A549 (cell line): ENCODE results near the gene KIFC3. TPM values are rescaled to one million over a fixed set of nuclear protein-coding genes. Genes with fewer than 3 reads are reported as not detected.

Experiments used
- ATAC-seq, 2 experiments: fragments of 200-7000 bp in 1 of 2; fragments of >200 bp in 1 of 2; cut with Nextera tagmentation in 1 of 2; cut with Tn5 transposase in 1 of 2; 3 replicates each; pipeline versions ENCODE4 v1.8.0 to v1.9.1; 2018 to 2020; ENCODE audit warnings: mild to moderate bottlenecking in 1 of 2, moderate library complexity in 1 of 2
- CTCF ChIA-PET: fragments of 300-600 bp; sonication (Branson Sonifier 250); formaldehyde crosslinking; extraction: SDS; loops from one replicate; lab custom pipeline; 2021; ENCODE audit warnings: antibody characterized with exemption, inconsistent platforms; lab: Yijun Ruan, JAX
- POLR2A ChIA-PET: fragments of 350-600 bp; formaldehyde crosslinking; extraction: SDS; loops from one replicate; lab custom pipeline; 2021; ENCODE audit warnings: antibody characterized with exemption, inconsistent platforms; lab: Yijun Ruan, JAX
- DNase-seq, 2 experiments: peaks; one replicate each; pipeline versions ENCODE4 v3.0.0 to v3.0.0-alpha.2; 2011 to 2016; ENCODE audit warnings: low read depth in 1 of 2, low spot score in 1 of 2
- FAIRE-seq: peaks from 2 replicates; lab custom pipeline; 2011; peaks lifted over from hg19 to GRCh38; lab: Jason Lieb, UNC
- H3K27ac ChIP-seq, 2 experiments: fragments of >200 bp; sonication (Bioruptor Twin); formaldehyde crosslinking; 3 replicates each; pipeline ENCODE4 v1.5.1; 2016 to 2017
- H3K4me1 ChIP-seq: fragments of >200 bp; sonication (Bioruptor Twin); formaldehyde crosslinking; 3 replicates; pipeline ENCODE4 v1.6.1; 2016
- H3K4me2 ChIP-seq: fragments of >200 bp; sonication (Bioruptor Twin); formaldehyde crosslinking; 3 replicates; pipeline ENCODE4 v1.6.1; 2016
- H3K4me3 ChIP-seq: fragments of >200 bp; sonication (Bioruptor Twin); formaldehyde crosslinking; 3 replicates; pipeline ENCODE4 v1.5.1; 2016
- H3K9me3 ChIP-seq: fragments of >200 bp; sonication (Bioruptor Twin); formaldehyde crosslinking; 3 replicates; pipeline ENCODE4 v1.6.1; 2016
- ATOH8 ChIP-seq: fragments of 250-450 bp; sonication (Bioruptor Pico); IDR thresholded peaks from 2 replicates; pipeline ENCODE4 v1.5.0; 2020; ENCODE audit warnings: low read depth, mild to moderate bottlenecking, moderate library complexity
- BCL3 ChIP-seq: fragments of >200 bp; sonication (Bioruptor Twin); formaldehyde crosslinking; IDR thresholded peaks from 3 replicates; pipeline ENCODE4 v1.6.1; 2016
- BHLHE40 ChIP-seq: IDR thresholded peaks from 2 replicates; pipeline ENCODE4 v1.6.1; 2012; ENCODE audit warnings: low read depth, low read length, inconsistent platforms
- CHD2 ChIP-seq: fragments of 150-350 bp; IDR thresholded peaks from 2 replicates; pipeline ENCODE4 v1.6.1; 2014; ENCODE audit warnings: low read length; ENCODE audit not compliant: partially characterized antibody
- CHD4 ChIP-seq: fragments of 200-600 bp; sonication (generic); IDR thresholded peaks from 2 replicates; pipeline ENCODE4 v1.6.1; 2016; ENCODE audit warnings: antibody characterized with exemption, mild to moderate bottlenecking, borderline replicate concordance
- EHF ChIP-seq: fragments of 250-450 bp; sonication (Bioruptor Pico); IDR thresholded peaks from 2 replicates; pipeline ENCODE4 v1.5.0; 2020; ENCODE audit warnings: mild to moderate bottlenecking
- EP300 ChIP-seq, 2 experiments: fragments of >200 bp; sonication (Bioruptor Twin); formaldehyde crosslinking; IDR thresholded peaks; 2 replicates in 1 of 2; 3 replicates in 1 of 2; pipeline ENCODE4 v1.6.1; 2016 to 2017
- FOSB ChIP-seq: fragments of 250-450 bp; sonication (Bioruptor Pico); IDR thresholded peaks from 2 replicates; pipeline ENCODE4 v1.5.0; 2020; ENCODE audit warnings: mild to moderate bottlenecking, moderate library complexity
- FOXS1 ChIP-seq: fragments of 250-450 bp; sonication (Bioruptor Pico); IDR thresholded peaks from 2 replicates; pipeline ENCODE4 v1.5.0; 2020; ENCODE audit warnings: mild to moderate bottlenecking, moderate library complexity
- GATA3 ChIP-seq: IDR thresholded peaks from 2 replicates; pipeline ENCODE4 v1.6.1; 2012; ENCODE audit warnings: borderline replicate concordance
- HEYL ChIP-seq: fragments of 250-450 bp; sonication (Bioruptor Pico); IDR thresholded peaks from 2 replicates; pipeline ENCODE4 v1.8.0; 2021; ENCODE audit warnings: mild to moderate bottlenecking, moderate library complexity
- HOXA7 ChIP-seq: fragments of 250-450 bp; sonication (Bioruptor Pico); IDR thresholded peaks from 2 replicates; pipeline ENCODE4 v1.5.0; 2020; ENCODE audit warnings: mild to moderate bottlenecking, moderate library complexity
- HOXB13 ChIP-seq: fragments of 250-450 bp; sonication (Bioruptor Pico); IDR thresholded peaks from 2 replicates; pipeline ENCODE4 v1.5.0; 2020; ENCODE audit warnings: low read depth, mild to moderate bottlenecking, moderate library complexity
- HOXB5 ChIP-seq: fragments of 250-450 bp; sonication (Bioruptor Pico); IDR thresholded peaks from 2 replicates; pipeline ENCODE4 v1.5.0; 2020; ENCODE audit warnings: mild to moderate bottlenecking, moderate library complexity
- JUN ChIP-seq, 2 experiments: fragments of >200 bp; sonication (Bioruptor Twin); formaldehyde crosslinking; IDR thresholded peaks; 2 replicates in 1 of 2; 3 replicates in 1 of 2; pipeline ENCODE4 v1.6.1; 2016 to 2017
- JUNB ChIP-seq: fragments of >200 bp; sonication (Bioruptor Twin); formaldehyde crosslinking; IDR thresholded peaks from 2 replicates; pipeline ENCODE4 v1.6.1; 2016
- KDM1A ChIP-seq: fragments of 200-600 bp; sonication (generic); IDR thresholded peaks from 2 replicates; pipeline ENCODE4 v1.6.1; 2016; ENCODE audit warnings: low read depth, mild to moderate bottlenecking
- KDM5A ChIP-seq: fragments of 200-600 bp; sonication (generic); IDR thresholded peaks from 2 replicates; pipeline ENCODE4 v1.6.1; 2016; ENCODE audit warnings: antibody characterized with exemption, mild to moderate bottlenecking
- MAFK ChIP-seq: fragments of 450-650 bp; IDR thresholded peaks from 2 replicates; pipeline ENCODE4 v1.6.1; 2014; ENCODE audit not compliant: partially characterized antibody
- MAX ChIP-seq: IDR thresholded peaks from 2 replicates; pipeline ENCODE4 v1.6.1; 2012
- MYC ChIP-seq: IDR thresholded peaks from 2 replicates; pipeline ENCODE4 v1.6.1; 2012; ENCODE audit warnings: mild to moderate bottlenecking, inconsistent platforms, low read length, improper control_type of control experiment, borderline replicate concordance
- NPAS2 ChIP-seq: fragments of 250-450 bp; sonication (Bioruptor Pico); IDR thresholded peaks from 2 replicates; pipeline ENCODE4 v1.8.0; 2022; ENCODE audit warnings: mild to moderate bottlenecking, moderate library complexity, borderline replicate concordance
- PBX3 ChIP-seq: IDR thresholded peaks from 2 replicates; pipeline ENCODE4 v1.6.1; 2012
- POLR2AphosphoS2 ChIP-seq: conservative IDR thresholded peaks from 2 replicates; pipeline ENCODE4 v1.6.1; 2012; ENCODE audit warnings: low read length, improper control_type of control experiment, inconsistent platforms
- RAD21 ChIP-seq, 2 experiments: fragments of >200 bp in 1 of 2; sonication (Bioruptor Twin) in 1 of 2; formaldehyde crosslinking in 1 of 2; IDR thresholded peaks in 1 of 2; conservative IDR thresholded peaks in 1 of 2; 2 replicates in 1 of 2; 3 replicates in 1 of 2; pipeline ENCODE4 v1.6.1; 2012 to 2018; ENCODE audit warnings: inconsistent platforms in 1 of 2
- RARB ChIP-seq: fragments of 250-450 bp; sonication (Bioruptor Pico); IDR thresholded peaks from 2 replicates; pipeline ENCODE4 v1.8.0; 2021; ENCODE audit warnings: mild to moderate bottlenecking, moderate library complexity
- SMC3 ChIP-seq: fragments of >200 bp; sonication (Bioruptor Twin); formaldehyde crosslinking; IDR thresholded peaks from 3 replicates; pipeline ENCODE4 v1.6.1; 2018; ENCODE audit warnings: inconsistent platforms
- SREBF2 ChIP-seq: fragments of 450-650 bp; IDR thresholded peaks from 2 replicates; pipeline ENCODE4 v1.6.1; 2014; ENCODE audit warnings: mild to moderate bottlenecking, moderate library complexity
- TFCP2L1 ChIP-seq: fragments of 250-450 bp; sonication (Bioruptor Pico); IDR thresholded peaks from 2 replicates; pipeline ENCODE4 v1.5.0; 2021; ENCODE audit warnings: mild to moderate bottlenecking
- TP53 ChIP-seq: fragments of 250-450 bp; sonication (Bioruptor Pico); IDR thresholded peaks from 2 replicates; pipeline ENCODE4 v1.5.0; 2021; ENCODE audit warnings: mild to moderate bottlenecking, moderate library complexity
- ZNF302 ChIP-seq: fragments of 250-450 bp; sonication (Bioruptor Pico); IDR thresholded peaks from 2 replicates; pipeline ENCODE4 v1.9.0; 2021; ENCODE audit warnings: inconsistent platforms, mild to moderate bottlenecking, moderate library complexity
- ZSCAN20 ChIP-seq: fragments of 250-450 bp; sonication (Bioruptor Pico); IDR thresholded peaks from 2 replicates; pipeline ENCODE4 v1.8.0; 2022; ENCODE audit warnings: mild to moderate bottlenecking, moderate library complexity
- WGBS: methylation state at CpG from one replicate; pipeline ENCODE4 v1.1.6; 2017; ENCODE audit errors: missing lambda C conversion rate; 5-methylcytosine and 5-hydroxymethylcytosine counted together
- polyA plus RNA-seq, 4 experiments: library from polyadenylated mRNA; depleted of rRNA in 3 of 4; stranded (reverse); fragments of >200 nt; fragmentation: RNase III in 1 of 4; extraction: RNeasy Plus Mini Kit Qiagen cat#74134 plus additional on column Dnase treatment in 1 of 4; gene quantifications; 2 replicates in 3 of 4; 3 replicates in 1 of 4; pipeline ENCODE4 v1.2.3, GENCODE V29; 2011 to 2017

The KIFC3 gene
- polyA plus RNA-seq, 2 of the 4 experiments (the other 2 are of a cell fraction) = 128 to 178 TPM

DNA sequence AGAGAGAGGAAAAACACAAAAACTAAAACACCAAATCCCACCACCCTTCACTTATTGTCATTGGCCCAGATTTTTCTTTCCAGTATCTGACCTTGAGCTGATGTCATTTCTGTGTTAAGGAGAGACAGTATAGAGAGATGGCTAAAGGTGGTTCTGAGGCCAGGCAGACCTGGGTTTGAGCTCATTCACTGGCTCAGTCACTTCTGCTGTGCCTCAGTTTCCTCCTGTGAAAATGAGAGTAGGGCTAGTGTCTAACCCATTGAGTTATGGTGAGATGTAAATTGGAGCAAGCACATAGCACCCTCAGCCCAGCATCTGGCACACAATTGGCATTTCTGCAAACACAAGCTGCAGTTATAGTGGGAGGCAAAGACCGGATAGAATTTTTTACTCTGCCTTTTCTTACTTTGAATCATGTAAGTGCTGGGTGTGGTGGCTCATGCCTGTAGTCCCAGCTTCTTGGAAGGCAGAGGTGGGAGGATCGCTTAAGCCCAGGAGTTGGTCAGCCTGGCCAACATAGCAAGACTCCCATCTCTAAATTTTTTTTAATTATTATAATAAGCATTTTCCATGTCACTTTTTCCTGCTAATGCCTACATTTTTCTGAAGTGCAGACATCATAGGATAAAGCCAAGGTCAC is 6.4 kb upstream of the KIFC3 start:
- Histone ChIP-seq H3K4me3 (no peak overlapping the region), H3K27ac (peak overlapping the region; percentile 91 to 97), H3K4me2 (peak overlapping the region; percentile 71), H3K4me1 (peaks cover 93% of the 10 kb centered on the region), H3K9me3 (no peaks in the 10 kb centered on the region)
- FAIRE-seq (no peak), ATAC-seq (no peak), DNase-seq (no peak)
- ChIA-PET POLR2A (interaction anchor here (0.6 to 4.9 kb wide), 8 partner anchors 8 to 84 kb away, joined by 3 to 43 read pairs (median 8); no protein-coding TSS in a partner anchor), CTCF (interaction anchor here (0.6 to 5.1 kb wide), 11 partner anchors 14 to 233 kb away, joined by 3 to 24 read pairs (median 3); no protein-coding TSS in a partner anchor)
- 55% methylated on average over 2 of the region's 2 CpGs for WGBS
- TF ChIP-seq POLR2AphosphoS2 (no peak), HOXB5 (peak; percentile 90), GATA3 (no peak), FOSB (CRISPR knock-in tag) (peak; percentile 84), ZSCAN20 (CRISPR knock-in tag) (peak; percentile 85), EHF (peak; percentile 88; the same call in 1 of the 2 replicates), TFCP2L1 (CRISPR knock-in tag) (0 out of 2 replicates have a peak, but pooled peaks have one; percentile 10), PBX3 (no peak), KDM1A (no peak), HOXB13 (peak; percentile 98), TP53 (CRISPR knock-in tag) (peak; percentile 37; the same call in 1 of the 2 replicates), ATOH8 (peak; percentile 80), KDM5A (no peak), HEYL (peak; percentile 91), SMC3 (no peak), HOXA7 (CRISPR knock-in tag) (peak; percentile 81), CHD4 (0 out of 2 replicates have a peak, but pooled peaks have one; percentile 66), ZNF302 (CRISPR knock-in tag) (peak; percentile 91; the same call in 1 of the 2 replicates), RARB (CRISPR knock-in tag) (0 out of 2 replicates have a peak, but pooled peaks have one; percentile 17), FOXS1 (0 out of 2 replicates have a peak, but pooled peaks have one; percentile 64), MAFK (no peak)

GRCh38 chr16:57807968-57808528 is 5.8 kb upstream of the KIFC3 start:
- H3K9me3 ChIP-seq = no peaks in the 10 kb centered on the region
- H3K4me1 ChIP-seq = peaks cover 95% of the 10 kb centered on the region
- POLR2A ChIA-PET = interaction anchor here (0.7 to 4.9 kb wide), 9 partner anchors 9 to 191 kb away, joined by 3 to 43 read pairs (median 7); no protein-coding TSS in a partner anchor
- FAIRE-seq = peak; percentile 92
- DNase-seq = peak; percentile 91 to 98
- WGBS = 1% methylated on average over 16 of the region's 16 CpGs
- H3K27ac ChIP-seq = peak overlapping the region; percentile 91 to 100
- no peak overlapping the region for H3K4me3 ChIP-seq
- ATAC-seq = peak; percentile 65 to 68
- H3K4me2 ChIP-seq = peak overlapping the region; percentile 100
- CTCF ChIA-PET = interaction anchor here (0.6 to 5.1 kb wide), 12 partner anchors 9 to 232 kb away, joined by 3 to 24 read pairs (median 3); no protein-coding TSS in a partner anchor
- TF ChIP-seq TP53 (CRISPR knock-in tag) = no peak
- TF ChIP-seq JUNB = peak; percentile 96
- TF ChIP-seq CHD4 = no peak
- TF ChIP-seq GATA3 = peak; percentile 99
- TF ChIP-seq KDM5A = no peak
- TF ChIP-seq BHLHE40 = peak; percentile 76
- TF ChIP-seq MAX = peak; percentile 85
- no peak for TF ChIP-seq NPAS2 (CRISPR knock-in tag)
- TF ChIP-seq MYC = 0 out of 2 replicates have a peak, but pooled peaks have one; percentile 58
- TF ChIP-seq CHD2 = no peak
- no peak; the same call in 1 of the 2 replicates for TF ChIP-seq FOXS1
- 0 out of 2 replicates have a peak, but pooled peaks have one; percentile 0 for TF ChIP-seq HOXB5
- TF ChIP-seq JUN (IDR thresholded peaks at IDR 0.05) = peak; percentile 98
- peak; percentile 94; the same call in 2 of the 3 replicates for TF ChIP-seq BCL3
- TF ChIP-seq SREBF2 = no peak
- peak; percentile 16 to 40; a peak in 4 of 5 replicates for TF ChIP-seq RAD21 (conservative IDR thresholded peaks at IDR 0.05 in 1 of 2, IDR thresholded peaks at IDR 0.05 in 1 of 2)
- TF ChIP-seq SMC3 = peak; percentile 46
- peak; percentile 99 for TF ChIP-seq EP300 (IDR thresholded peaks at IDR 0.05)
- peak; percentile 73 for TF ChIP-seq ZSCAN20 (CRISPR knock-in tag)
